IMR-90 (cell line): ENCODE data around the gene LRPPRC. TPM values are rescaled to one million over a fixed set of nuclear protein-coding genes. Genes with fewer than 3 reads are reported as not detected.

ENCODE experiments used
- ATAC-seq: fragments of 200-7000 bp; cut with Tn5 transposase; 2 replicates; pipeline ENCODE4 v1.9.1; 2020; ENCODE audit warnings: low read depth, mild to moderate bottlenecking, moderate library complexity
- BruUV-seq: library from RNA; stranded (reverse); fragments of 400-500 nt; replicated peaks from 2 replicates; lab custom pipeline; 2021; lab: Mats Ljungman, UMichigan
- CTCF ChIA-PET: fragments of 300-600 bp; formaldehyde crosslinking; extraction: SDS; loops from one replicate; lab custom pipeline; 2021; ENCODE audit warnings: antibody characterized with exemption; lab: Yijun Ruan, JAX
- POLR2A ChIA-PET: fragments of 300-600 bp; sonication (Branson Sonifier 250); formaldehyde crosslinking; loops from one replicate; lab custom pipeline; 2022; ENCODE audit warnings: antibody characterized with exemption; ENCODE audit not compliant: unreplicated experiment; lab: Charles Lee
- DNase-seq: peaks from one replicate; pipeline ENCODE4 v3.0.0; 2013
- H2AFZ ChIP-seq: replicated peaks from 2 replicates; pipeline ENCODE3; 2013; ENCODE audit warnings: low read length, mild to moderate bottlenecking; ENCODE audit not compliant: poor library complexity
- H2AK5ac ChIP-seq: 2 replicates; pipeline ENCODE4 v1.6.1; 2013; ENCODE audit warnings: low read depth, low read length, inconsistent platforms
- H2AK9ac ChIP-seq: replicated peaks from 2 replicates; pipeline ENCODE3; 2013; ENCODE audit warnings: mild to moderate bottlenecking, low read depth, low read length, moderate library complexity; ENCODE audit not compliant: poor library complexity
- H2BK120ac ChIP-seq: 2 replicates; pipeline ENCODE4 v1.6.1; 2013; ENCODE audit warnings: low read depth, low read length, inconsistent platforms
- H2BK15ac ChIP-seq: 3 replicates; pipeline ENCODE4 v1.6.1; 2013; ENCODE audit warnings: low read depth, low read length, inconsistent platforms
- H2BK20ac ChIP-seq: 2 replicates; pipeline ENCODE4 v1.6.1; 2013; ENCODE audit warnings: low read depth, mild to moderate bottlenecking, inconsistent platforms, low read length, moderate library complexity
- H2BK5ac ChIP-seq: 2 replicates; pipeline ENCODE4 v1.6.1; 2013; ENCODE audit warnings: mild to moderate bottlenecking, low read depth, low read length, inconsistent platforms; ENCODE audit not compliant: poor library complexity, severe bottlenecking
- H3K14ac ChIP-seq: replicated peaks from 2 replicates; pipeline ENCODE4 v1.6.1; 2013; ENCODE audit warnings: low read depth, low read length, inconsistent platforms
- H3K18ac ChIP-seq: 2 replicates; pipeline ENCODE4 v1.6.1; 2013; ENCODE audit warnings: low read depth, low read length, control low read depth
- H3K23ac ChIP-seq: 2 replicates; pipeline ENCODE4 v1.6.1; 2013; ENCODE audit warnings: low read depth, low read length, inconsistent platforms
- H3K27ac ChIP-seq: 2 replicates; pipeline ENCODE4 v1.5.1; 2013; ENCODE audit warnings: mild to moderate bottlenecking, control low read depth, low read length; ENCODE audit not compliant: insufficient read depth
- H3K27me3 ChIP-seq: 2 replicates; pipeline ENCODE4 v1.6.1; 2013; ENCODE audit warnings: low read length; ENCODE audit not compliant: control insufficient read depth, insufficient read depth
- H3K36me3 ChIP-seq: 2 replicates; pipeline ENCODE4 v1.6.1; 2013; ENCODE audit warnings: low read length, mixed read lengths; ENCODE audit not compliant: control insufficient read depth, insufficient read depth
- H3K4ac ChIP-seq: 2 replicates; pipeline ENCODE4 v1.6.1; 2013; ENCODE audit warnings: low read depth, low read length, inconsistent platforms
- H3K4me1 ChIP-seq: 2 replicates; pipeline ENCODE4 v1.6.1; 2013; ENCODE audit warnings: low read length, mixed read lengths; ENCODE audit not compliant: control insufficient read depth, insufficient read depth
- H3K4me2 ChIP-seq: 2 replicates; pipeline ENCODE4 v1.6.1; 2013; ENCODE audit warnings: low read depth, mild to moderate bottlenecking, control low read depth, low read length, moderate library complexity
- H3K4me3 ChIP-seq: 2 replicates; pipeline ENCODE4 v1.5.1; 2013; ENCODE audit warnings: low read depth, mild to moderate bottlenecking, control low read depth, low read length, moderate library complexity; ENCODE audit not compliant: insufficient read depth
- H3K56ac ChIP-seq: 2 replicates; pipeline ENCODE4 v1.6.1; 2013; ENCODE audit warnings: low read length, inconsistent platforms; ENCODE audit not compliant: insufficient read depth; ENCODE audit errors: extremely low read depth
- H3K79me1 ChIP-seq, 2 experiments: 2 replicates each; pipeline ENCODE4 v1.6.1; 2013; ENCODE audit warnings: low read length in 2 of 2, inconsistent platforms in 1 of 2, low read depth in 1 of 2
- H3K9ac ChIP-seq: 2 replicates; pipeline ENCODE4 v1.6.1; 2013; ENCODE audit warnings: low read depth, low read length, control low read depth
- H3K9me1 ChIP-seq: 2 replicates; pipeline ENCODE4 v1.6.1; 2013; ENCODE audit warnings: low read length, inconsistent platforms; ENCODE audit not compliant: insufficient read depth
- H3K9me3 ChIP-seq: 2 replicates; pipeline ENCODE4 v1.6.1; 2013; ENCODE audit warnings: low read length; ENCODE audit not compliant: control insufficient read depth, insufficient read depth
- H4K20me1 ChIP-seq: 2 replicates; pipeline ENCODE4 v1.6.1; 2013; ENCODE audit warnings: low read length, inconsistent platforms; ENCODE audit not compliant: insufficient read depth
- H4K5ac ChIP-seq: 2 replicates; pipeline ENCODE4 v1.6.1; 2013; ENCODE audit warnings: mild to moderate bottlenecking, low read depth, low read length, control low read depth
- H4K8ac ChIP-seq, 2 experiments: 2 replicates each; pipeline ENCODE4 v1.6.1; 2013; ENCODE audit warnings: low read depth in 2 of 2, low read length in 2 of 2, control low read depth in 1 of 2, inconsistent platforms in 1 of 2
- H4K91ac ChIP-seq: 2 replicates; pipeline ENCODE4 v1.6.1; 2013; ENCODE audit warnings: low read depth, low read length, inconsistent platforms; ENCODE audit not compliant: insufficient read depth
- CHD1 ChIP-seq: IDR thresholded peaks from 2 replicates; pipeline ENCODE4 v1.6.1; 2012; ENCODE audit warnings: low read depth, low read length, improper control_type of control experiment
- CTCF ChIP-seq: conservative IDR thresholded peaks from 2 replicates; pipeline ENCODE4 v1.5.1; 2012; ENCODE audit warnings: mild to moderate bottlenecking, low read depth, low read length, improper control_type of control experiment
- FOS ChIP-seq: fragments of 150-350 bp; IDR thresholded peaks from 2 replicates; pipeline ENCODE4 v1.6.1; 2016; ENCODE audit warnings: low read depth, low read length
- MAZ ChIP-seq: IDR thresholded peaks from 2 replicates; pipeline ENCODE4 v1.6.1; 2012; ENCODE audit warnings: low read depth, mild to moderate bottlenecking, low read length, improper control_type of control experiment, moderate library complexity, borderline replicate concordance
- NFE2L2 ChIP-seq: fragments of 150-350 bp; IDR thresholded peaks from 2 replicates; pipeline ENCODE4 v1.6.1; 2016; ENCODE audit warnings: low read depth, mild to moderate bottlenecking, low read length
- RAD21 ChIP-seq: IDR thresholded peaks from 2 replicates; pipeline ENCODE4 v1.6.1; 2012; ENCODE audit warnings: low read length, improper control_type of control experiment
- RCOR1 ChIP-seq: IDR thresholded peaks from 2 replicates; pipeline ENCODE4 v1.6.1; 2012; ENCODE audit warnings: mild to moderate bottlenecking, low read length, improper control_type of control experiment; ENCODE audit not compliant: insufficient replicate concordance
- SMC3 ChIP-seq: fragments of 150-350 bp; IDR thresholded peaks from 2 replicates; pipeline ENCODE4 v1.6.1; 2016; ENCODE audit warnings: low read depth, mild to moderate bottlenecking, antibody characterized with exemption, low read length, moderate library complexity
- USF2 ChIP-seq: fragments of 150-350 bp; IDR thresholded peaks from 2 replicates; pipeline ENCODE4 v1.6.1; 2017; ENCODE audit warnings: mild to moderate bottlenecking, antibody characterized with exemption, low read length, low read depth
- WGBS, 2 experiments: methylation state at CpG; one replicate each; pipeline versions ENCODE4 v1.1.5 to v1.1.7; 2013; ENCODE audit warnings: missing lambda C conversion rate in 2 of 2; ENCODE audit not compliant: insufficient read length in 1 of 2; ENCODE audit errors: extremely low coverage in 2 of 2; 5-methylcytosine and 5-hydroxymethylcytosine counted together
- dilution Hi-C: fragments of 300-500 bp; cut with HindIII; formaldehyde crosslinking; loops from one replicate; pipeline ENCODE4 v1.14.3; 2018; ENCODE audit warnings: low sequenced_read_pairs; ENCODE audit not compliant: unreplicated experiment
- in situ Hi-C: fragments of 300-500 bp; cut with MboI; formaldehyde crosslinking; loops from 3 replicates; pipeline ENCODE4 v1.14.3; 2019; ENCODE audit warnings: low sequenced_read_pairs, inconsistent platforms, mixed read lengths
- intact Hi-C: fragments of 100-400 bp; cut with micrococcal nuclease; formaldehyde crosslinking; loops from 2 replicates; pipeline ENCODE4 v1.10.0; 2022
- polyA plus RNA-seq, 3 experiments: library from polyadenylated mRNA; depleted of rRNA; stranded (reverse); fragments of >200 nt; gene quantifications; 2 replicates each; pipeline ENCODE4 v1.2.3, GENCODE V29; 2012; ENCODE audit warnings: low replicate concordance in 1 of 3
- total RNA-seq: library from RNA; depleted of rRNA; stranded (reverse); fragments of >200 nt; gene quantifications from 2 replicates; pipeline ENCODE4 v1.2.3, GENCODE V29; 2012

The LRPPRC gene
- total and polyA plus RNA-seq, 2 of the 4 experiments (the other 2 are of a cell fraction): 30.4 to 36.0 TPM

GRCh38 chr2:43838560-43839267 lies 157.1 kb downstream of the LRPPRC start, which contains the start of the genes ABCG5 and ABCG8:
Gene ABCG5 (minus strand): TSS chr2:43838839. CDS start chr2:43838679, 160 bp downstream.
Gene ABCG8 (plus strand): TSS chr2:43838971. CDS start chr2:43839054, 83 bp downstream.
- H3K23ac ChIP-seq: no peak within 1 kb of the TSS
- no peak within 1 kb of the TSS for H2BK5ac ChIP-seq
- 62% methylated on average over 5 of the region's 20 CpGs; no CpG with 5 or more reads in 1 of the 2 experiments for WGBS, 2 experiments
- BruUV-seq: no TSS peak
- H3K4ac ChIP-seq: no peak within 1 kb of the TSS
- H2AFZ ChIP-seq: no peak within 1 kb of the TSS
- H3K9me1 ChIP-seq: no peaks in the 10 kb centered on the region
- no peak for TF ChIP-seq RAD21
- no peak for TF ChIP-seq FOS
- no peak for TF ChIP-seq CTCF
- TF ChIP-seq RCOR1: no peak
- TF ChIP-seq CHD1: no peak
- TF ChIP-seq NFE2L2: no peak
- TF ChIP-seq MAZ: no peak
- TF ChIP-seq SMC3: no peak
- TF ChIP-seq USF2: no peak
- ATAC-seq: no peak
- dilution Hi-C loops: no loop called here
- no peak within 1 kb of the TSS for H2BK120ac ChIP-seq
- H3K56ac ChIP-seq: no peak within 1 kb of the TSS
- peak within 1 kb of the TSS; percentile 55 for H2AK9ac ChIP-seq
- no peak within 1 kb of the TSS for H4K5ac ChIP-seq
- no peak within 1 kb of the TSS for H3K27ac ChIP-seq
- intact Hi-C loops: no loop called here
- no peaks in the 10 kb centered on the region for H3K9me3 ChIP-seq
- H3K4me3 ChIP-seq: no peak within 1 kb of the TSS
- H3K4me2 ChIP-seq: no peak within 1 kb of the TSS
- no peaks in the 10 kb centered on the region for H3K4me1 ChIP-seq
- H2AK5ac ChIP-seq: no peak within 1 kb of the TSS
- no peak within 1 kb of the TSS for H3K14ac ChIP-seq
- in situ Hi-C loops: no loop called here
- H2BK20ac ChIP-seq: no peak within 1 kb of the TSS
- H3K36me3 ChIP-seq: no peaks in the 10 kb centered on the region
- H2BK15ac ChIP-seq: no peak within 1 kb of the TSS
- no peaks in the 10 kb centered on the region for H3K79me1 ChIP-seq
- CTCF ChIA-PET: no interaction called here
- no peak within 1 kb of the TSS for H3K18ac ChIP-seq
- H4K8ac ChIP-seq: no peak within 1 kb of the TSS
- POLR2A ChIA-PET: no interaction called here
- peaks cover 55% of the 10 kb centered on the region for H3K27me3 ChIP-seq
- H4K91ac ChIP-seq: no peak within 1 kb of the TSS
- H3K9ac ChIP-seq: no peak within 1 kb of the TSS
- H4K20me1 ChIP-seq: no peaks in the 10 kb centered on the region
- DNase-seq: no peak
